ENCODE results near the gene PHLDA3.

Gene PHLDA3

DNA sequence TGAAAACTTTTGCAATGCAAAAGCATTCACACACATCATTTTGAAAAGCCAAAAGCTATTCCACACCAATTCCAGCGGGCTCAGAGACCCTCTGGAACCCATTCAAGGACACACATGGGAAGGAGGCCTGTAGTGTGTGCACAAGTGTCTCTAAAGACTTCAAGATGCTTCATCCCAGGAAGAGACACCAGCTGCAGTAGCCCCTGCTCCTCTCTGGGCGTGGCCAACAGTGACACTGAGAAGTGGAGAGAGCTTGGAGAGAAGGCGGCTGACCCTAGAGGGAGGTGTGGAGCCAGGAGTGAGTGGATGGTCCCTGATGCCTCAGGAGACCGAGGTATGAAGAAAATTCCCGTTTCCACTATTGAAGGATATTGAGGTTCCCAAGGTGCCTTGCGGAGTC lies 32.6 kb downstream of the PHLDA3 start:
- Histone ChIP-seq H3K27ac (no peak overlapping the region), H3K4me2 (ENCODE audit: low read length) (no peak overlapping the region), H3K9ac (no peak overlapping the region), H2AFZ (no peak overlapping the region), H3K4me3 (ENCODE audit: low read depth, low read length) (no peak overlapping the region), H3K27me3 (ENCODE audit: control insufficient read depth, insufficient read depth, low read length) (no peaks in the 10 kb centered on the region), H3K9me3 (ENCODE audit: control insufficient read depth, low read length) (no peaks in the 10 kb centered on the region), H3K36me3 (ENCODE audit: control insufficient read depth, insufficient read depth, low read length) (no peaks in the 10 kb centered on the region), H3K4me1 (no peaks in the 10 kb centered on the region), H3K79me2 (no peaks in the 10 kb centered on the region)
- no peak for TF ChIP-seq CTCF (IDR thresholded peaks at IDR 0.05)

GRCh38 chr1:201434266-201434665 lies 34.7 kb downstream of the PHLDA3 start:
- Histone ChIP-seq H3K79me2 (no peaks in the 10 kb centered on the region), H2AFZ (no peak overlapping the region), H3K4me2 (ENCODE audit: low read length) (no peak overlapping the region), H3K4me3 (ENCODE audit: low read depth, low read length) (no peak overlapping the region), H3K9me3 (ENCODE audit: control insufficient read depth, low read length) (no peaks in the 10 kb centered on the region), H3K27ac (no peak overlapping the region), H3K4me1 (no peaks in the 10 kb centered on the region), H3K36me3 (ENCODE audit: control insufficient read depth, insufficient read depth, low read length) (no peaks in the 10 kb centered on the region), H3K27me3 (ENCODE audit: control insufficient read depth, insufficient read depth, low read length) (no peaks in the 10 kb centered on the region), H3K9ac (no peak overlapping the region)
- no peak for TF ChIP-seq CTCF (IDR thresholded peaks at IDR 0.05)

DNA sequence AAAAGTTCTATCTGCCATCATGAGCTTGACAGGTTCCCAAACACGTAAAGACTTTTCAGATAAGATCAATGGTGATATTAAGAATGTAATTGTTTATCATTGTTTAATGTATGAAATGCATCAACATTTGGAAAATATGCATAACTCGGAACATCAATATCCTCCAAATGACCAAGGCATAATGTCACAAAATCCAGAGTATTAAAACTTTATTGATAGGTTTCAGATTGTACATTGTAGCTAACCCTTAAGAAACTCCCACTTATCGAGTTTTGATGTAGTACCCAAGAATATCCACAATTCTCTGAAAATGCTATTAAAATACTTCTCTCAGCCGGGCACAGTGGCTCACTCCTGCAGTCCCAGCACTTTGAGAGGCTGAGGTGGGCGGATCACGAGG lies 35.4 kb downstream of the PHLDA3 start:
- no peaks in the 10 kb centered on the region for H3K27me3 ChIP-seq (ENCODE audit: control insufficient read depth, insufficient read depth, low read length)
- no peaks in the 10 kb centered on the region for H3K4me1 ChIP-seq
- no peak overlapping the region for H2AFZ ChIP-seq
- H3K36me3 ChIP-seq (ENCODE audit: control insufficient read depth, insufficient read depth, low read length): no peaks in the 10 kb centered on the region
- no peak overlapping the region for H3K9ac ChIP-seq
- no peaks in the 10 kb centered on the region for H3K9me3 ChIP-seq (ENCODE audit: control insufficient read depth, low read length)
- no peak overlapping the region for H3K27ac ChIP-seq
- H3K4me2 ChIP-seq (ENCODE audit: low read length): no peak overlapping the region
- no peak for TF ChIP-seq CTCF (IDR thresholded peaks at IDR 0.05)
- no peak overlapping the region for H3K4me3 ChIP-seq (ENCODE audit: low read depth, low read length)
- no peaks in the 10 kb centered on the region for H3K79me2 ChIP-seq

DNA sequence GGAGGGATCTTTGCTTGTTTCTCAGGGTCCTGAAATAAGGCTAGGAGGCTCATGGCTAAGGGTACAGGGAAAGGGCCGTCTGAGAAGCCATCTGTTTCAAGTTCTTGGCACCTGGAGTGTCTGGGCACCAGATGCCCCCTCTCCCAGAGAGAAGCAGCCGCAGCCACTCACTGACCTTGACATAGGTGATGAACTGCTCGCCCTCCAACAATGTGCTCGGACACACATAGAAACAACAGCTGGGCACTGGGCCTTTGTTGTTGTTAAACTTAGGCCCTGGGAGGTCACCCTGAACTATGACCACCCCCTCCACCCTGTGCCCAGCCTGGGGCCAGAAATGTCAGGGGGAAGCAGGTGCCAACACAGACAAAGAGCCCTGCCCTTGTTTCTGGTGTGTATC lies 38.2 kb downstream of the PHLDA3 start:
- Histone ChIP-seq H3K4me1 (no peaks in the 10 kb centered on the region), H3K9ac (no peak overlapping the region), H3K79me2 (no peaks in the 10 kb centered on the region), H3K9me3 (ENCODE audit: control insufficient read depth, low read length) (no peaks in the 10 kb centered on the region), H2AFZ (no peak overlapping the region), H3K36me3 (ENCODE audit: control insufficient read depth, insufficient read depth, low read length) (no peaks in the 10 kb centered on the region), H3K27me3 (ENCODE audit: control insufficient read depth, insufficient read depth, low read length) (no peaks in the 10 kb centered on the region), H3K4me3 (ENCODE audit: low read depth, low read length) (no peak overlapping the region), H3K27ac (no peak overlapping the region), H3K4me2 (ENCODE audit: low read length) (no peak overlapping the region)
- TF ChIP-seq CTCF (IDR thresholded peaks at IDR 0.05): no peak

- Histone ChIP-seq H3K4me3 (ENCODE audit: low read depth, low read length) (no peak overlapping the region), H3K4me2 (ENCODE audit: low read length) (no peak overlapping the region), H3K9me3 (ENCODE audit: control insufficient read depth, low read length) (no peaks in the 10 kb centered on the region), H3K9ac (no peak overlapping the region), H3K36me3 (ENCODE audit: control insufficient read depth, insufficient read depth, low read length) (no peaks in the 10 kb centered on the region), H3K79me2 (no peaks in the 10 kb centered on the region), H3K4me1 (no peaks in the 10 kb centered on the region), H2AFZ (no peak overlapping the region), H3K27me3 (ENCODE audit: control insufficient read depth, insufficient read depth, low read length) (no peaks in the 10 kb centered on the region), H3K27ac (no peak overlapping the region)
- no peak for TF ChIP-seq CTCF (IDR thresholded peaks at IDR 0.05)
Measured at GRCh38 chr1:201429736-201430501, 39.1 kb downstream of the PHLDA3 start.
